A673 (cell line): ENCODE measurements around the gene ZNF516. TPM values are rescaled to one million over a fixed set of nuclear protein-coding genes. Genes with fewer than 3 reads are reported as not detected.

Source experiments
- BruUV-seq: library from RNA; stranded (reverse); fragments of 400-500 nt; replicated peaks from 2 replicates; lab custom pipeline; 2021; lab: Mats Ljungman, UMichigan
- CTCF ChIA-PET: fragments of 300-600 bp; sonication (Branson Sonifier 250); formaldehyde crosslinking; loops from one replicate; lab custom pipeline; 2022; ENCODE audit warnings: antibody characterized with exemption; lab: Charles Lee
- POLR2A ChIA-PET: fragments of 300-600 bp; sonication (Branson Sonifier 250); formaldehyde crosslinking; loops from one replicate; lab custom pipeline; 2022; ENCODE audit warnings: antibody characterized with exemption; ENCODE audit not compliant: low non-redundant PET; lab: Charles Lee
- DNase-seq: peaks from one replicate; pipeline ENCODE4 v3.0.0-alpha.2; 2015; ENCODE audit warnings: low spot score
- H3K27ac ChIP-seq: fragments of 200-600 bp; sonication (generic); 2 replicates; pipeline ENCODE4 v1.5.1; 2016; ENCODE audit warnings: mixed run types, low read depth, mild to moderate bottlenecking, mixed read lengths, antibody characterized with exemption, low read length; ENCODE audit not compliant: poor library complexity, severe bottlenecking
- H3K27me3 ChIP-seq: fragments of 200-600 bp; sonication (generic); replicated peaks from 2 replicates; pipeline ENCODE4 v1.6.1; 2017; ENCODE audit warnings: mixed run types, low read depth, mild to moderate bottlenecking, mixed read lengths, antibody characterized with exemption, low read length; ENCODE audit not compliant: insufficient read depth, poor library complexity
- H3K36me3 ChIP-seq: fragments of 200-600 bp; sonication (generic); 2 replicates; pipeline ENCODE4 v1.6.1; 2016; ENCODE audit warnings: mixed run types, mild to moderate bottlenecking, mixed read lengths, antibody characterized with exemption, low read length; ENCODE audit not compliant: insufficient read depth, poor library complexity, severe bottlenecking
- H3K4me1 ChIP-seq: fragments of 200-600 bp; sonication (generic); 2 replicates; pipeline ENCODE4 v1.6.1; 2017; ENCODE audit warnings: mixed run types, mild to moderate bottlenecking, mixed read lengths, antibody characterized with exemption, low read length; ENCODE audit not compliant: insufficient read depth, poor library complexity, severe bottlenecking
- H3K4me3 ChIP-seq: fragments of 200-600 bp; sonication (generic); 2 replicates; pipeline ENCODE4 v1.5.1; 2016; ENCODE audit warnings: low read depth, mixed run types, mild to moderate bottlenecking, mixed read lengths, low read length; ENCODE audit not compliant: poor library complexity, severe bottlenecking
- H3K9me3 ChIP-seq: fragments of 200-600 bp; sonication (generic); 2 replicates; pipeline ENCODE4 v1.6.1; 2016; ENCODE audit warnings: mixed run types, low read depth, mild to moderate bottlenecking, mixed read lengths, antibody characterized with exemption, low read length; ENCODE audit not compliant: poor library complexity, severe bottlenecking
- CTCF ChIP-seq: fragments of 300-800, 200-600 bp; sonication (generic); conservative IDR thresholded peaks from 2 replicates; pipeline ENCODE4 v1.5.1; 2017; ENCODE audit warnings: low read depth, mild to moderate bottlenecking, antibody characterized with exemption, low read length, moderate library complexity, mixed read lengths
- EZH2 ChIP-seq: fragments of 200-600 bp; sonication (generic); IDR thresholded peaks from 2 replicates; pipeline ENCODE4 v1.6.1; 2017; ENCODE audit warnings: borderline replicate concordance, low read depth, mild to moderate bottlenecking, mixed read lengths, antibody characterized with exemption, low read length; ENCODE audit not compliant: poor library complexity, severe bottlenecking
- intact Hi-C: fragments of 100-400 bp; cut with micrococcal nuclease; formaldehyde crosslinking; loops from one replicate; pipeline ENCODE4 v1.10.0; 2022; ENCODE audit not compliant: unreplicated experiment
- total RNA-seq: library from RNA; stranded (reverse); gene quantifications from 2 replicates; pipeline ENCODE4 v1.2.3, GENCODE V29; 2021

ZNF516 gene
- total RNA-seq, 1 experiment from 2014 or later: 32.3 TPM

- ChIA-PET CTCF (no interaction called here), POLR2A (no interaction called here)
- Histone ChIP-seq H3K27ac (no peak overlapping the region), H3K9me3 (no peaks in the 10 kb centered on the region), H3K27me3 (no peaks in the 10 kb centered on the region), H3K4me1 (peaks cover 49% of the 10 kb centered on the region), H3K4me3 (no peak overlapping the region), H3K36me3 (no peaks in the 10 kb centered on the region)
- no peak for DNase-seq
- intact Hi-C loops: no loop called here
- no TSS peak for BruUV-seq
- TF ChIP-seq EZH2: no peak
- TF ChIP-seq CTCF: no peak
Observed at GRCh38 chr18:76449111-76449453, 46.0 kb downstream of the ZNF516 start.

DNA sequence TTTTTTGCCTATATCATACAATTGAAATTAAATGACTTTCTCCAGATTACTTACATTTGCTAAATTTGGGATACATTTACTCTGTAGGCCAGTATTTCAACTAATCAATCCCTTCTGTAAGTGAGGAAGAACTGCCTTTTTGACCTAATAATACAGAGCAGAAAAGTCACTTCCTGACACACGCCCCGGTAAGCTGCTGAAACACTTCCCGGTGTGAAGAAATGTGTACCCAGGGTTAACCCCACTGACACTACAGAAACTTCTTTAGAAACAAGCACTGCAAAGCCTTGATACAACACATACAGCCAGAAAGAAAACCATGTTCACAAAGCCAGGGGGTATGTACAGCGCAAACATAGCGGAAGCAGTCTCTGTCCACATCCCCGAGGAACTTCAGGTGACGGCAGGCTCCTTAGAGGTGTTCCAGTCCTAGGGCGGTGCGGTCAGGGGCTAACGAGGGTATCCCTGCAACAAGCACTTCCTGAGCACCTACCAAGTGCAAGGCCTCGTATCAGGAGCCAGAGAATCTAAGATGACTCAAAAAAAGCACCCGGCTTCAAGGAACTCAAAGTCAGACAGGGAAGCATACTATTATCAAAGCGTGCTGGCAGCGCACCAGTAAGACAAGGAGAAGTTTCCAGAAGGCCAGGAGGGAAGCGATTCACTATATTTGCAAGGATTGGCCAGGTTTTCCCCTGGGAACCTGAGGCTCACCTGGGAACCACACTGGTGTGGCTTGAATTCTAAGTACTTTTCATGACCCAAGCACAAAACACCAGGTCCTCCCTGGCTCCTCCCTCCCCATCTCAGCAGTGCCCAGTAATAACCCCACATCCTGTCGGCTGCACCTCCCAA is 46.6 kb downstream of the ZNF516 start:
- H3K36me3 ChIP-seq: no peaks in the 10 kb centered on the region
- H3K4me3 ChIP-seq: no peak overlapping the region
- no TSS peak for BruUV-seq
- TF ChIP-seq CTCF (no peak), EZH2 (no peak)
- ChIA-PET CTCF (no interaction called here), POLR2A (no interaction called here)
- H3K27ac ChIP-seq: no peak overlapping the region
- H3K4me1 ChIP-seq: peaks cover 49% of the 10 kb centered on the region
- DNase-seq: no peak
- no peaks in the 10 kb centered on the region for H3K27me3 ChIP-seq
- H3K9me3 ChIP-seq: no peaks in the 10 kb centered on the region
- intact Hi-C loops: no loop called here

DNA sequence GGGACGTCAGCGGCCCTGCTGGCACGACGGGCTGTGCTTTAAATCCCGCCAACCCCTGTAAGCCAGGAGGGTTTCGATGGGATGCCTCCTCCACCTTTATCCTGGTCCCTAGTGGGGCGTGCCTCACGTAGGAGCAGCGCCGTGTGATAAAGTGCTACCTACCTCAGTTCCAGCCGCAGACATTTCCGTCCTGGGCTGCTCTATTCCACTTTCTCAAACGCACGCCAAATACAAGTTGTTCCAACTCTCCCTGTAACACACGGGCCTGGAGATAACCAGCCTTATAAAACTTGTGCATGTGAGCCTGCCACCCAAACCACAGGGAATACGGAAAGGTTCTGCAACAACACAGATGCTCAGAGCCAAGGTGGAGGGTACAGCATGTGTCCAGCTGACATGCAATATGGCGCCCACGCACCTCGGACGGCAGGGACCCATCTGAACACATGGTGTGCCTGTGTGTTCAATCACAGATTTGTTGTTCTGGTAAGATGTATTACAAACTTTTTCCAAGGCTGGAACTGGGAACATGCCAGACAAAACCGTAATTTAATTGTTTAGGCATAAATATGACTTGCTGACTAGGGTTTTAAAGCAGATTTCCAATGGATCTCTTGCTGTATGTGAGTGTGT is 47.7 kb downstream of the ZNF516 start:
- intact Hi-C loops: no loop called here
- Histone ChIP-seq H3K27me3 (no peaks in the 10 kb centered on the region), H3K4me1 (peaks cover 43% of the 10 kb centered on the region), H3K4me3 (no peak overlapping the region), H3K27ac (no peak overlapping the region), H3K36me3 (peaks cover 4% of the 10 kb centered on the region), H3K9me3 (no peaks in the 10 kb centered on the region)
- ChIA-PET CTCF (no interaction called here), POLR2A (interaction anchor here (0.6 kb wide), 1 partner anchor 82 kb away, joined by 4 read pairs; no protein-coding TSS in a partner anchor)
- BruUV-seq: no TSS peak
- DNase-seq: no peak
- TF ChIP-seq CTCF (no peak), EZH2 (no peak)
